K562 (cell line): ENCODE data around the gene ZNF624. TPM values are rescaled to one million over a fixed set of nuclear protein-coding genes. Genes with fewer than 3 reads are reported as not detected.

Source experiments
- ATF7 ChIP-seq: fragments of 450-650 bp; IDR thresholded peaks from 2 replicates; pipeline ENCODE4 v1.7.1; 2014; ENCODE audit warnings: mild to moderate bottlenecking, moderate library complexity
- BRCA1 ChIP-seq, 2 experiments: fragments of 450-650 bp in 1 of 2; sonication (generic) in 1 of 2; formaldehyde crosslinking in 1 of 2; IDR thresholded peaks; 2 replicates each; pipeline versions ENCODE4 v1.5.0 to v1.6.1; 2017 to 2020; ENCODE audit warnings: mild to moderate bottlenecking in 1 of 2, missing genetic modification reagents in 1 of 2
- BRD9 ChIP-seq: fragments of 450-650 bp; IDR thresholded peaks from 2 replicates; pipeline ENCODE4 v1.6.1; 2018; ENCODE audit warnings: low read depth; ENCODE audit not compliant: partially characterized antibody
- CREBBP ChIP-seq: IDR thresholded peaks from one replicate; pipeline ENCODE4 v1.6.1; 2012; ENCODE audit warnings: low read depth, mild to moderate bottlenecking, control low read depth, inconsistent platforms, low read length
- ELF4 ChIP-seq: fragments of 450-650 bp; formaldehyde crosslinking; IDR thresholded peaks from 2 replicates; pipeline ENCODE4 v1.4.0; 2022; ENCODE audit warnings: missing genetic modification characterization
- HSF4 ChIP-seq: fragments of 250-450 bp; sonication (Bioruptor Pico); IDR thresholded peaks from 2 replicates; pipeline ENCODE4 v2.1.2; 2022; ENCODE audit warnings: mild to moderate bottlenecking, moderate library complexity, borderline replicate concordance
- KDM5B ChIP-seq: fragments of 200-600 bp; sonication (generic); IDR thresholded peaks from 2 replicates; pipeline ENCODE4 v1.6.1; 2012; ENCODE audit warnings: low read depth, mild to moderate bottlenecking, moderate library complexity, low read length, control low read depth, inconsistent platforms; ENCODE audit not compliant: insufficient replicate concordance
- KLF6 ChIP-seq: fragments of 250-450 bp; sonication (Bioruptor Pico); IDR thresholded peaks from 2 replicates; pipeline ENCODE4 v1.4.0; 2020; ENCODE audit warnings: mild to moderate bottlenecking, moderate library complexity, borderline replicate concordance
- MAFK ChIP-seq: IDR thresholded peaks from 2 replicates; pipeline ENCODE4 v1.6.1; 2011; ENCODE audit warnings: low read length, improper control_type of control experiment
- MBD2 ChIP-seq: sonication (generic); IDR thresholded peaks from 2 replicates; pipeline ENCODE4 v1.6.1; 2016; ENCODE audit warnings: low read depth, borderline replicate concordance
- MYNN ChIP-seq, 2 experiments: sonication (generic); formaldehyde crosslinking in 1 of 2; IDR thresholded peaks; 2 replicates each; pipeline versions ENCODE4 v1.5.0 to v1.6.1; 2016 to 2020; ENCODE audit warnings: antibody characterized with exemption in 1 of 2, missing genetic modification reagents in 1 of 2
- NFATC3 ChIP-seq: fragments of 450-650 bp; IDR thresholded peaks from 2 replicates; pipeline ENCODE4 v1.6.1; 2017; ENCODE audit warnings: mild to moderate bottlenecking
- RB1 ChIP-seq: fragments of 450-650 bp; IDR thresholded peaks from 2 replicates; pipeline ENCODE4 v1.6.1; 2017; ENCODE audit warnings: low read depth, mild to moderate bottlenecking
- SMAD2 ChIP-seq: fragments of 150-350 bp; IDR thresholded peaks from 2 replicates; pipeline ENCODE4 v1.6.1; 2014; ENCODE audit warnings: low read depth, mild to moderate bottlenecking, low read length
- TAF1 ChIP-seq: IDR thresholded peaks from 2 replicates; pipeline ENCODE4 v1.6.1; 2011; ENCODE audit warnings: mild to moderate bottlenecking, low read length, moderate library complexity; ENCODE audit not compliant: insufficient read depth, control insufficient read depth, severe bottlenecking; ENCODE audit errors: extremely low read depth
- ZNF12 ChIP-seq: sonication (generic); formaldehyde crosslinking; IDR thresholded peaks from 2 replicates; pipeline ENCODE4 v1.4.0; 2020; ENCODE audit warnings: mild to moderate bottlenecking, missing genetic modification reagents
- ZNF311 ChIP-seq: fragments of 250-450 bp; sonication (Bioruptor Pico); IDR thresholded peaks from 2 replicates; pipeline ENCODE4 v1.4.0; 2020; ENCODE audit warnings: mild to moderate bottlenecking, moderate library complexity
- ZNF695 ChIP-seq: fragments of 450-650 bp; formaldehyde crosslinking; IDR thresholded peaks from 2 replicates; pipeline ENCODE4 v1.4.0; 2020; ENCODE audit warnings: mild to moderate bottlenecking, moderate library complexity
- polyA plus RNA-seq, 8 experiments: library from polyadenylated mRNA; depleted of rRNA in 4 of 8; stranded (reverse) in 5 of 8; unstranded in 3 of 8; fragments of >200 nt; fragmentation: Nextera tagmentation in 2 of 8; fragmentation: Illumina TruSeq in 1 of 8; extraction: Ambion mirVana in 2 of 8; extraction: Trizol in 1 of 8; gene quantifications; 2 replicates each; pipeline versions ENCODE4 v1.2.1 to v1.2.3, GENCODE V29; 2011 to 2014; ENCODE audit warnings: inconsistent platforms in 1 of 8, missing spikeins in 1 of 8
- total RNA-seq, 7 experiments: library from RNA; depleted of rRNA in 6 of 7; stranded (reverse); fragments of >200 nt in 6 of 7; fragmentation: Illumina TruSeq in 2 of 7; extraction: Trizol in 2 of 7; gene quantifications; 2 replicates each; pipeline versions ENCODE4 v1.2.1 to v1.2.3, GENCODE V29; 2011 to 2021; ENCODE audit warnings: low replicate concordance in 1 of 7
- TF ChIP-seq, protein P1 (sequence below): sonication (generic); formaldehyde crosslinking; IDR thresholded peaks from 2 replicates; pipeline ENCODE4 v1.8.1; 2023; ENCODE audit warnings: mild to moderate bottlenecking, missing genetic modification reagents, moderate library complexity
- TF ChIP-seq, protein P2 (sequence below): conservative IDR thresholded peaks from 2 replicates; pipeline ENCODE4 v1.6.1; 2011; ENCODE audit warnings: low read depth, mild to moderate bottlenecking, low read length; ENCODE audit not compliant: control insufficient read depth
- TF ChIP-seq, protein P3 (sequence below): fragments of 200-800 bp; sonication (Bioruptor generic); IDR thresholded peaks from 2 replicates; pipeline ENCODE4 v1.6.1; 2017; ENCODE audit warnings: missing genetic modification characterization, missing compliant biosample characterization
- TF ChIP-seq, protein P4 (sequence below), 2 experiments: IDR thresholded peaks; 2 replicates each; pipeline ENCODE4 v1.6.1; 2012; ENCODE audit warnings: improper control_type of control experiment in 2 of 2, low read depth in 2 of 2, low read length in 2 of 2, borderline replicate concordance in 1 of 2

ZNF624 gene
- total and polyA plus RNA-seq, 9 of the 15 experiments (the other 6 are each of a cell fraction or from before 2014, with no cell fraction given) = 0.34 to 2.1 (median 1.1) TPM

DNA sequence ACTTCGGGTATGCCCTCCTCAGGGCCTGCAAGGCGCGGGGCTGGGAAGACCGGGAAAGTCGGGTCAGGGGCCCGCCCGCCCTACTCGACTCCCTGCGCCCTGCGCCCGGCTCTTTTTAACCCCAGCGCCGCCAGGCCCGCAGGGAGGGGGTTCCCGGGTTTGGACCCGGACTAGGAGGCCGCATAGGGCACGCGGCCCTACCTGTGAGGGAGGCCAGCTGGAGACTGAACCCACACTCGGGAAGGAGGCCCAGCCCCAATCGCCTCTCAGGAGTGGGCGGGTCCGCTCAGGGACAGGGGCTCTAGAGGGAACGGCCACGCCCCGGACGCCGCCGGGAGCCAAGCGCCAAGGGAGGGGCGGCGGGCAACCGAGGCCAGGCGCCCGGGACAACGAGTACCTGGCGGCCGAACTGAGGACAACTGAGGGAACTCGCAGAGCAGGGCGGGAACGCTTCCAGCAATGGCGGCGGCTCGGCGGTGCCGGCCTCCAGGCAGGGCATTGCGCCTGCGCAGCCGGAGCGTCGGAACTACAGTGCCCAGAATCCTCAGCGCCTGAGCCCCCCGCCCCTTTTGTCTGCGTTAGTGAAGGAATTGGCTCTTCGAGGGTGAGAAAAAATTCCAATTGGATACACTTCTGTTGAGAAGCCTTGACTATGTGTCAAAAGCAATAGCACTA lies at the start of gene ZNF624 (continued):
- TF ChIP-seq, protein P1, sequence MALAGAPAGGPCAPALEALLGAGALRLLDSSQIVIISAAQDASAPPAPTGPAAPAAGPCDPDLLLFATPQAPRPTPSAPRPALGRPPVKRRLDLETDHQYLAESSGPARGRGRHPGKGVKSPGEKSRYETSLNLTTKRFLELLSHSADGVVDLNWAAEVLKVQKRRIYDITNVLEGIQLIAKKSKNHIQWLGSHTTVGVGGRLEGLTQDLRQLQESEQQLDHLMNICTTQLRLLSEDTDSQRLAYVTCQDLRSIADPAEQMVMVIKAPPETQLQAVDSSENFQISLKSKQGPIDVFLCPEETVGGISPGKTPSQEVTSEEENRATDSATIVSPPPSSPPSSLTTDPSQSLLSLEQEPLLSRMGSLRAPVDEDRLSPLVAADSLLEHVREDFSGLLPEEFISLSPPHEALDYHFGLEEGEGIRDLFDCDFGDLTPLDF (CRISPR knock-in tag) = 0 out of 2 replicates have a peak, but pooled peaks have one; percentile 31
- TF ChIP-seq CREBBP (no peak), SMAD2 (no peak), ZNF695 (CRISPR knock-in tag) (no peak), MAFK (no peak), NFATC3 (no peak), MYNN (IDR thresholded peaks at IDR 0.05) (no peak), MYNN (CRISPR knock-in tag; IDR thresholded peaks at IDR 0.05) (no peak), ATF7 (peak; percentile 34; the same call in 1 of the 2 replicates), RB1 (peak; percentile 52; the same call in 1 of the 2 replicates), KDM5B (peak; percentile 52), MBD2 (peak; percentile 51; the same call in 1 of the 2 replicates), ZNF311 (CRISPR knock-in tag) (no peak), KLF6 (no peak), BRCA1 (IDR thresholded peaks at IDR 0.05) (no peak), BRCA1 (CRISPR knock-in tag; IDR thresholded peaks at IDR 0.05) (no peak), BRD9 (no peak), TAF1 (no peak), ELF4 (CRISPR knock-in tag) (no peak), ZNF12 (CRISPR knock-in tag) (no peak), HSF4 (CRISPR knock-in tag) (no peak)
- TF ChIP-seq, protein P2, sequence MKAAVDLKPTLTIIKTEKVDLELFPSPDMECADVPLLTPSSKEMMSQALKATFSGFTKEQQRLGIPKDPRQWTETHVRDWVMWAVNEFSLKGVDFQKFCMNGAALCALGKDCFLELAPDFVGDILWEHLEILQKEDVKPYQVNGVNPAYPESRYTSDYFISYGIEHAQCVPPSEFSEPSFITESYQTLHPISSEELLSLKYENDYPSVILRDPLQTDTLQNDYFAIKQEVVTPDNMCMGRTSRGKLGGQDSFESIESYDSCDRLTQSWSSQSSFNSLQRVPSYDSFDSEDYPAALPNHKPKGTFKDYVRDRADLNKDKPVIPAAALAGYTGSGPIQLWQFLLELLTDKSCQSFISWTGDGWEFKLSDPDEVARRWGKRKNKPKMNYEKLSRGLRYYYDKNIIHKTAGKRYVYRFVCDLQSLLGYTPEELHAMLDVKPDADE = peak; percentile 69; the same call in 1 of the 2 replicates
- TF ChIP-seq, protein P3, sequence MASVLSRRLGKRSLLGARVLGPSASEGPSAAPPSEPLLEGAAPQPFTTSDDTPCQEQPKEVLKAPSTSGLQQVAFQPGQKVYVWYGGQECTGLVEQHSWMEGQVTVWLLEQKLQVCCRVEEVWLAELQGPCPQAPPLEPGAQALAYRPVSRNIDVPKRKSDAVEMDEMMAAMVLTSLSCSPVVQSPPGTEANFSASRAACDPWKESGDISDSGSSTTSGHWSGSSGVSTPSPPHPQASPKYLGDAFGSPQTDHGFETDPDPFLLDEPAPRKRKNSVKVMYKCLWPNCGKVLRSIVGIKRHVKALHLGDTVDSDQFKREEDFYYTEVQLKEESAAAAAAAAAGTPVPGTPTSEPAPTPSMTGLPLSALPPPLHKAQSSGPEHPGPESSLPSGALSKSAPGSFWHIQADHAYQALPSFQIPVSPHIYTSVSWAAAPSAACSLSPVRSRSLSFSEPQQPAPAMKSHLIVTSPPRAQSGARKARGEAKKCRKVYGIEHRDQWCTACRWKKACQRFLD = 0 out of 2 replicates have a peak, but pooled peaks have one; percentile 34
- TF ChIP-seq, protein P4, sequence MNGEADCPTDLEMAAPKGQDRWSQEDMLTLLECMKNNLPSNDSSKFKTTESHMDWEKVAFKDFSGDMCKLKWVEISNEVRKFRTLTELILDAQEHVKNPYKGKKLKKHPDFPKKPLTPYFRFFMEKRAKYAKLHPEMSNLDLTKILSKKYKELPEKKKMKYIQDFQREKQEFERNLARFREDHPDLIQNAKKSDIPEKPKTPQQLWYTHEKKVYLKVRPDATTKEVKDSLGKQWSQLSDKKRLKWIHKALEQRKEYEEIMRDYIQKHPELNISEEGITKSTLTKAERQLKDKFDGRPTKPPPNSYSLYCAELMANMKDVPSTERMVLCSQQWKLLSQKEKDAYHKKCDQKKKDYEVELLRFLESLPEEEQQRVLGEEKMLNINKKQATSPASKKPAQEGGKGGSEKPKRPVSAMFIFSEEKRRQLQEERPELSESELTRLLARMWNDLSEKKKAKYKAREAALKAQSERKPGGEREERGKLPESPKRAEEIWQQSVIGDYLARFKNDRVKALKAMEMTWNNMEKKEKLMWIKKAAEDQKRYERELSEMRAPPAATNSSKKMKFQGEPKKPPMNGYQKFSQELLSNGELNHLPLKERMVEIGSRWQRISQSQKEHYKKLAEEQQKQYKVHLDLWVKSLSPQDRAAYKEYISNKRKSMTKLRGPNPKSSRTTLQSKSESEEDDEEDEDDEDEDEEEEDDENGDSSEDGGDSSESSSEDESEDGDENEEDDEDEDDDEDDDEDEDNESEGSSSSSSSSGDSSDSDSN (IDR thresholded peaks at IDR 0.05; ENCODE audit: borderline replicate concordance in 1 of 2, low read depth in 2 of 2, low read length in 2 of 2) = 0 out of 4 replicates have a peak, but pooled peaks of 1 of the 2 experiments have one; percentile 43
